GM19240 (cell line): Measurements from ENCODE around the gene ZNF185.
A peak's percentile ranks its signal among the peaks of the same experiment; 100 is the strongest.
"Not testable (repeated sequence)": the region's sequence is repeated elsewhere in the genome, so short reads cannot be mapped to it uniquely, and the experiment has no call there.

ENCODE experiments used
- DNase-seq: peaks from one replicate; pipeline ENCODE4 v3.0.0; 2011; ENCODE audit warnings: low spot score; ENCODE audit not compliant: insufficient read length

Gene ZNF185

DNA sequence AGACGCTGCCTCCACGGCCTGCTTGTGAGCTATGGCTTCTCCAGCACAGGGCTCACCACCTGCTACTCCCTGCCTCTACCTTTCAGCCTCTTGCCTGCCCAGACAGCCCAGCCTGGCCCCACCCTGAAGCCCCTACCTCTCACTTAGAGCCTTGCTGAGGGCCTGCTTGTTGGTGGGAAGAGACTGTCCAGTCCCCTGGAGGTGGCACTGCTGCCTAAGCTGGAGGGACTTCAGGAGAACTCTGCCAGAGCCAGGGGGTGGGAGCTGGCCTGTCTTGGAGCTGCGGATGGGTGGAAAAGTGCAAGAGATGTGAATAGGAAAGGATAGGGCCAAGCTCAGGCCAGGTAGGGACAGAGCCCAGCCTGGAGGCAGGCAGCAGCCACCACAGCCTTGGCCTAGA lies 2.7 kb upstream of the ZNF185 start:
- no peak for DNase-seq

GRCh38 chrX:152895724-152896420 lies 2.0 kb upstream of the ZNF185 start:
- DNase-seq = no peak

DNA sequence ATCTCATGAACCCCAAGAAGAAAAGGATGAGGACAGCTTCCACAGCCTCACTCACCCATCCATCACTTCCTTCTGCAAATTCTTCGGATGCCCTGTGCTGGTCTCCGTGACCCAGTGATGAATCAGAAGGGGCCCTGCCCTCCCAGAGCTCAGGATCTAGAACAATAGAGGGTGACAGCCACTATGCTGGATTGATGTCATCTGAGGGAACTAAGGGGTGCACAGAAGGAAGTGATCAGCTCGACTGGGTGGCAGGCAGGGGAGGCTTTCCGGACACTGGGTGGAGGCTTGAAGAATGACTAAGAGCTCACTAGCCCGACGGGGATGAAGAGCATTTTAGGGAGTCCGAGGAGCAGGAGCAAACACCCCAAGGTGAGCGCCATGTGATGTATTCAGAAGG lies 1.4 kb upstream of the ZNF185 start:
- no peak for DNase-seq

- DNase-seq = no peak
Observed at GRCh38 chrX:152898442-152898841, 575 bp downstream of the ZNF185 start.

DNA sequence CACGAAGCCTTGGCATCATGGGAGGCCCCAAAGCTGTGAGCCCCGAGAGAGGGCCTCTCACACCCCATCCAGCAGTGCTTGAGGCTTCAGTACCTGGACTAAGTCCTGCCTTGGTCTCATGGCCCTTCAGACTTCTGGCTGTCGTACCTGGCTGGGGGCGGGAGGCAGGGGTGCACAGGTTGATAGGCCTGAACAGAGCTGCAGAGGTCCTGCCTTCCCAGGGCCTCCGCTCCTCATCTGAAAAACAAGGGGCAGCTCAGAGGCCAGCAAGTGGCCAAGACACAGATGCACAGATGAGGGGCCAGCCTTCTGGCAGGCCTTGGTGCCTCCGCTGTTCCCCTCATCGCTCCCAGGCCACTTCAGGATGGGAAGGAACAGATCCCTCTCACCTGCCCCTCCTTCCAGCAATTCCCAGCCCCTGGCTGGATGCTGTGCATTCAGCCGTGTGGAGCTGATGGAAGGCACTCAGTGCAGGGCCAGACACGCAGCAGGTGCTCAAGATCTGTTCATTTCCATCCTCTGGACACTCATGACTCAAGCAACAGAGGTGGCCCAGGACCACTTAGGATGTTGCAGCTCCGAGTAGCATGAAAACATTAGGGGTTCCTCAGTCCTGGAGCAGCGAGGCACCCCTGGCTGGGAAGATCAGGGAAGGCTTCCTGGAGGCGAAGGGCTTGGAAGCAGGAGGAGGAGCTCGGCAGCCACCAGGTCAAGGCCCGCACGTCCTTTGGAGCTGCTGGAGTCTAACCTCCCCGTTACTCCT lies 1.4 kb downstream of the ZNF185 start:
- no peak for DNase-seq

- no peak for DNase-seq
Observed at GRCh38 chrX:152899874-152900719, 2.2 kb downstream of the ZNF185 start.

GRCh38 chrX:152900937-152901445 lies 3.1 kb downstream of the ZNF185 start:
- no peak for DNase-seq

- no peak for DNase-seq
Observed at GRCh38 chrX:152901816-152902501, 4.1 kb downstream of the ZNF185 start.

GRCh38 chrX:152902502-152902820 lies 4.6 kb downstream of the ZNF185 start:
- DNase-seq = no peak

DNA sequence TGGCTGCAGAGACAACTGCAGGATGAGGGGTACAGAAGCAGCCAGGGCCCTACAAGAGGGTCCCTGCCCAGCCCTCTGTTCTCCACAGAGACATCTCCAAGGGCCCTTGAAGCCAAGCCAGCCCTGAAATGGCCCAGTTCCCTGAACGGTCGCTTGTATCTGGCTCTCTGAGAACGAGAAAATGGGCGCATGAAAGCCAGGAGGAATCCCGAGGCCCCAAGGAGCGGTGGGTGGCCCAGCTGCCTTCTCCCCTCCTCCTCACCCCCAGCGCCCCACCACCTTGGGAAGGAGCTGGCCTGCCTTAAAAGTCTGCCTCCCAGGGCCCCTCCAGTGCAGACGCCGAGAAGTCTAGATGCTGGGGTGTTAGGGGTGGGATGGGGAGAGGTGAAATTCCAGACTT lies 5.7 kb downstream of the ZNF185 start:
- no peak for DNase-seq

- DNase-seq = peak; percentile 66
Observed at GRCh38 chrX:152904151-152905080, 6.5 kb downstream of the ZNF185 start.

- DNase-seq = no peak
Observed at GRCh38 chrX:152905081-152905420, 7.2 kb downstream of the ZNF185 start.

DNA sequence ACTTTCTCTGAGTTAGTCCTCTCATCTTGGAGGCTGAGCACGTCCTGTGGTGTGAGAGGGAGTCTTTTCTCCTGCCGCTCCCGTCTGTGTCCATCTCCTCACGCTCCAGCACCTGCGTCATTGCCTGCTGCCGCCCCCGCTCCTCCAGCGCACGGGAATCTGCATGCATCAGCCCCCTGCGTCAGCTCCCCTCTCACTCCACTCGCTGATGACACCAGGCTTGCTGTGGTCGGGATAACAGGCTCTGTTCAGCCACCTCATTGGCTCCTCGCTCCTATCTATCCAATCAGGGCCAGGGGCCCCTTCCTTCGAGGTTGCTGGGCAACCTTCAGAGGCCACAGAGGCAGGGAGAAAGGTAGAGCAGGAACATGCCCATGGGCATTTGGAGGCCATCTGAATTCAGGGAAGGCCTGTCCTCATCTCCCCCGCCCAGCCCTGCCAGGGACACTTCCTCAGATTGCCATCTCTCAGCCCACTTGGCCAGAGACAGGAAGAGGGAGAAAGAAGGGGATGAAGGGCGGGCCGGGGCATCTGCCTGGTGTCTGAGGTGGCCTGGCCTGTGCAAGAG lies 9.3 kb downstream of the ZNF185 start:
- DNase-seq = no peak

DNA sequence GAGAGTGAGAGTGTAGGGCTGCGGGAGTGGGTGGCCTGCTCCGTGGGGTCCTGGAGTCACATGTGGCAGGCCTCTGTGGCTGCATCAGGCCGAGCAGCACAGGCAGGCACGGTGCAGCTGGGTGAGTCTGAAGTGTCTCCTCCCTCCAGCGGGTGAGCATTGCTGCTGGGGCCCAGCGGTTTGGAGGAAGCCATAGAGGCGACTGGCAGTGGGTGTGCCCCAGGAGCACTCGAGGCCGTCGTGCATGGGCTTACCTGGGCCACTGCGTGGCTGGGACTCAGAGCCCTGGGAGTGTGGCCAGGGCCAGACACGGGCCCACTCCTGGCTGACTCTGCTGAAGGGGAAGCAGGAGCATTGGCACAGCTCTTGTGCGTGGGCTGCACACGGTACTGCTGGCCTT lies 10.6 kb downstream of the ZNF185 start:
- no peak for DNase-seq

DNA sequence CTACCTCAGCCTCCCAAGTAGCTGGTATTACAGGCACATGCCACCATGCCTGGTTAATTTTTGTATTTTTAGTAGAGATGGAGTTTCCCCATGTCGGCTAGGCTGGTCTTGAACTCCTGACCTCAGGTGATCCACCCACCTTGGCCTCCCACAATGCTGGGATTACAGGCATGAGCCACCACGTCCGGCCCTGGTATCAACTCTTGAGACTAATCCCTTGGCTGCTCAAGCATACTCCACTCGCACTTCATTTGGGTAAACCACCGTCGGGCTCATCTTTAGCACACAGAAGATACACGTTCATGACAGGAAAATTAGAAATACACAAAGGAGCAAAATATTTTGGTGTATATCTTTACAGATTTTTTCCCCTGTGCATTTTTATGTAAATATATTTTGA lies 12.2 kb downstream of the ZNF185 start:
- not testable (repeated sequence) for DNase-seq

- DNase-seq = no peak
Observed at GRCh38 chrX:152912106-152912505, 14.2 kb downstream of the ZNF185 start.

- DNase-seq = no peak
Observed at GRCh38 chrX:152912641-152913040, 14.8 kb downstream of the ZNF185 start.

DNA sequence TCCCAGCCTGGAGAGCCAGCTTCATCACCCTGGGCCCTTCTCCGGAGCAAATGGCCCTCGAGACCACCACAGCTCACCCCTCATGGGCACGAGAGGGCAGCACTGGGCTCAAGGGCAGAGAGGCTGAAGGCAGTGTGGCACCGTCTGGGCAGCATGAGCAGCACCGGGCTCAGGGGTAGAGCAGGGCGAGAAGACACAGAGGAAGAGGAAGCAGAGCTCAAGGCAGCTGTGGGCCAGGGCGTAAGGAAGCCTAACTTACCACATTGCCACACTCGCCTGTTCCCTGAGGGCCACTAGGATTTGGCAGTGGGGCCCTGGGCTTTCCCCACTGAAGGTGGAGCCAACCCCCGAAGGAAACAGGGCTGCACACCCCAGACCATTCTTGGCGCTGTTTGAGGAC lies 15.5 kb downstream of the ZNF185 start:
- no peak for DNase-seq

DNA sequence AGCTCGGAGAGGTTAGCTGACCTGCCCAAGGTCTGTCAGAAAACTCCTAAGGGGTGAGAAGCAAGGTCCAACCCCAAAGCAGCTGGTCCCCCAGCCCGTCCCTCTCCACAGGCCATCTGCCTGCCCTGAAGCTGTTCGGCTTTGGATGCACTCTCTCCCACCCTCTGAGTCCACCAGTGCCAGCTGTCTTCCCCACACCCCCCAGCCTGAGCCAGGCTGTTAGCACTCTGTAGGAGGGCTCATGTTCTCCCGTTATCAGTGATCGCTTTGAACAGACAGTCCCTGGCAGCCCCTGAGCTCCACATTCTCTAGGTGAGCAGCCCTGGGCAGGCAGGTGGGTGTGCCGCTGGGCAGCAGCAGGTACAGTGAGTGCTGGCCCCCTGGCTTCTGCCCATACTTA lies 16.0 kb downstream of the ZNF185 start:
- no peak for DNase-seq
